Measurements from ENCODE around the gene SYPL1. TPM values are rescaled to one million over a fixed set of nuclear protein-coding genes. Genes with fewer than 3 reads are reported as not detected.
A peak's percentile ranks its signal among the peaks of the same experiment; 100 is the strongest.

The SYPL1 gene
- total RNA-seq, 2 donors from 2014 or later = 68.5 to 89.1 TPM

DNA sequence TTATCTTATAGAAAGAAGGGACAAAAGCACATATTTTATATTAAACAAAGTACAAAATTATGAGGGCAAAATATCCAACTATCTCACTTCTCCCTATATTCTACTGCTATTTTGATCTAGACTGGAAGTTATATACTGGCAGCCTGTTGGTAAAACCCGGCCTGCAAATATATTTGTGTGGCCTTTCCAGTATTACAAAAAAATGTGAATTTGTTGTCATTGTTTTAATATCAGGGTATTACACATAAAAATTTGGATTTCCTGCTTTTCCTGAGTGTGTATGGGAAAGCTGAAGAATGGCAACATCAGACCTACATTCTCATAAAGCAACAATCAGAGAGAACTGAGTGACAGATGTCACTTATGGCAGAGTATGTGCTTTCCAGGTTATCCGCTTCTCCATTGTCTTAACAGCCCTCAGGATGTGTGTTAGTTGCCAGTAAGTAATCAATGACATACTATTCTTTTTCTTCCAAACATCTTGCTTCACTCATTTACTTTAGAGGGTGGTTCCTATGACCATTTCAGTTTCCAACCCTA is 7.3 kb downstream of the SYPL1 start:
- no peak for DNase-seq (ENCODE audit: low spot score)
- H3K27ac ChIP-seq = no peak overlapping the region
- TF ChIP-seq, protein P1, sequence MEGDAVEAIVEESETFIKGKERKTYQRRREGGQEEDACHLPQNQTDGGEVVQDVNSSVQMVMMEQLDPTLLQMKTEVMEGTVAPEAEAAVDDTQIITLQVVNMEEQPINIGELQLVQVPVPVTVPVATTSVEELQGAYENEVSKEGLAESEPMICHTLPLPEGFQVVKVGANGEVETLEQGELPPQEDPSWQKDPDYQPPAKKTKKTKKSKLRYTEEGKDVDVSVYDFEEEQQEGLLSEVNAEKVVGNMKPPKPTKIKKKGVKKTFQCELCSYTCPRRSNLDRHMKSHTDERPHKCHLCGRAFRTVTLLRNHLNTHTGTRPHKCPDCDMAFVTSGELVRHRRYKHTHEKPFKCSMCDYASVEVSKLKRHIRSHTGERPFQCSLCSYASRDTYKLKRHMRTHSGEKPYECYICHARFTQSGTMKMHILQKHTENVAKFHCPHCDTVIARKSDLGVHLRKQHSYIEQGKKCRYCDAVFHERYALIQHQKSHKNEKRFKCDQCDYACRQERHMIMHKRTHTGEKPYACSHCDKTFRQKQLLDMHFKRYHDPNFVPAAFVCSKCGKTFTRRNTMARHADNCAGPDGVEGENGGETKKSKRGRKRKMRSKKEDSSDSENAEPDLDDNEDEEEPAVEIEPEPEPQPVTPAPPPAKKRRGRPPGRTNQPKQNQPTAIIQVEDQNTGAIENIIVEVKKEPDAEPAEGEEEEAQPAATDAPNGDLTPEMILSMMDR (IDR thresholded peaks at IDR 0.05) = no peak

DNA sequence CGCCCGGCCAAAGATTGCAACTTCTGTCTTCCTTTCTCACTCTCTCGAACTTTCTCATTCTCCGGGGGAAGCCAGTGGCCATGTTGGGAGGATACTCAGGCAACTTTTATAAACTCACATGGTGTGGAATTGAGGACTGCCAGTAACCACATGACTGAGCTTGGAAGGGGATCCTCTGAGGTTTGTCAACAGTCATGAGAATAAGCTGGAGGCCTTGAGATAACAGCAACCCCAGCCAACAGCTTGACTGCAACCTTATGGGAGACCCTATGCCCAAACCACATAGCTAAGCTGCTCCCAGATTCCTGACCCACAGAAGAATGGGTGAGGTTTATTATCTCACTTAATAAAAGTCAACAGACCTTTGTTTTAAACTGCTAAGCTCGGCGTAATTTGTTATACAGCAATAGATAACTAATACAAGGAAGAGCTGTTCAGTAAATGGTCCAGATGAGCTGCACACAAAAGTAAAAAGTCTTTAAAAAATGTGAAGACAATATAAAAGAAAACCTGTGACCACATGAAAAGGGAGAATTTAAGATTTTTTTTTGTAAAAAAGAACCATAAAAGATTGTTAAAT is 9.6 kb downstream of the SYPL1 start:
- H3K9me3 ChIP-seq = no peaks in the 10 kb centered on the region
- H3K27me3 ChIP-seq = no peaks in the 10 kb centered on the region
- no peak overlapping the region for H3K4me3 ChIP-seq
- peaks cover 0 to 48% of the 10 kb centered on the region in 2 donors for H3K4me1 ChIP-seq
- H3K27ac ChIP-seq = no peak overlapping the region
- TF ChIP-seq, protein P1 (IDR thresholded peaks at IDR 0.05) = no peak
- no peak for DNase-seq (ENCODE audit: low spot score)
- H3K36me3 ChIP-seq = no peaks in the 10 kb centered on the region

More for the DNA sequence above, 7.3 kb downstream of the SYPL1 start:
- Histone ChIP-seq H3K27me3 (no peaks in the 10 kb centered on the region), H3K4me3 (no peak overlapping the region), H3K4me1 (peaks cover 0 to 62% of the 10 kb centered on the region in 2 donors), H3K36me3 (no peaks in the 10 kb centered on the region), H3K9me3 (no peaks in the 10 kb centered on the region)

DNA sequence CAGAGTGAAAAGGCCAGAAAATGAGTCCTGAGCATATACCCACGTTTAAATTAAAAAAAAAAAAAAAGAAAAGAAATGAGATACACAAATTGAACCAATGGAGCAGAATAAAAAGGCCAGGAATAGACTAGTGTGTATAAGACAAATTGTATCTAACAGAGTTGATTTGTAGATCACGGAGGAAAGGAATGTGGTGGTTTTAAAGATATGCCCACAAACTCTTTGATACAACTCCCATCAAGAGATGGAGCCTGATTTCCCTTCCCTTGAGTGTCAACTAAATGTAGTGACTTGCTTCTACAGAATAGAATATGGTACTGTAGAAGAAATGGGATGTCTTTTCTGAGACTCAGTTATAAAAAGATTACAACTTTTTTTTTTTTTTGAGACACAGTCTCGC is 10.4 kb downstream of the SYPL1 start:
- H3K4me1 ChIP-seq = peaks cover 0 to 48% of the 10 kb centered on the region in 2 donors
- DNase-seq (ENCODE audit: low spot score) = no peak
- H3K36me3 ChIP-seq = peaks cover 7% of the 10 kb centered on the region
- H3K27ac ChIP-seq = no peak overlapping the region
- TF ChIP-seq, protein P1 (IDR thresholded peaks at IDR 0.05) = no peak
- no peaks in the 10 kb centered on the region for H3K27me3 ChIP-seq
- no peak overlapping the region for H3K4me3 ChIP-seq
- no peaks in the 10 kb centered on the region for H3K9me3 ChIP-seq

DNA sequence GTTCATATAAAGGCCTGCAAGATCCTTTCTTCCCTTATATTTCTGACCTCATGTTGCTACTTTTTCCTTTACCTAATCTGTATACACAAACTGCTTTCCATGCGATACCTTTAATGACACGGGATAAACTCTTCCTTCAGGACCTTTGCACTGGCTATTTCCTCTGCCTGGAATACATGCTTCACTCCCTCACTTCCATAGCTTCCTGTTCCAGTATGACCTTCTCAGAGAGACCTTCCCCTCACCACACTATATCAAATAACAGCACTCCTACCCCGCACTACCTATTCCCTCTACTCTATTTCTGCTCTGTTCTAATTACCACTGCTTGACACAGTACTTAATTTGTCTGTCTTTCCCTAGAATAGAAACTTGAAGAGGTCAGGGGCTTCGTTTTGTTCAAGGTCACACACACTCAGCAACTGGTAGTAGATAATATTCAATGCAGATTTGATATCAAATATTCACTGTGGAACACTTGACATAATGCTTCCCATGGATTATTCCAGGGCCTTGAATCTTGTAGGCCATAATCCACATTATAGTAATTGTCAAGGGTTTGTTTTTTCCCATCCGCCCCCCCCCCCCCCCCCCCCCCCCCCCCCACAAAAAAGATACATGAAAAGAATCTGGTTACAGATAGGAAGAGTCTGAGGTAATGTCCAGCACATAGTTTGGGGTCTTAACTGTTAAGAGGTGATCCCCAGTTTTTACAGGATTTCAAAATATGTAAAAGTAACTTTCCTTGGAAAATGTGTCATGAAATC is 11.1 kb downstream of the SYPL1 start:
- Histone ChIP-seq H3K4me1 (peaks cover 0 to 47% of the 10 kb centered on the region in 2 donors), H3K27me3 (no peaks in the 10 kb centered on the region), H3K36me3 (peaks cover 14% of the 10 kb centered on the region), H3K27ac (peak overlapping the region; percentile 17 to 59), H3K9me3 (no peaks in the 10 kb centered on the region), H3K4me3 (no peak overlapping the region)
- TF ChIP-seq, protein P1 (IDR thresholded peaks at IDR 0.05) = no peak
- DNase-seq (ENCODE audit: low spot score) = no peak

DNA sequence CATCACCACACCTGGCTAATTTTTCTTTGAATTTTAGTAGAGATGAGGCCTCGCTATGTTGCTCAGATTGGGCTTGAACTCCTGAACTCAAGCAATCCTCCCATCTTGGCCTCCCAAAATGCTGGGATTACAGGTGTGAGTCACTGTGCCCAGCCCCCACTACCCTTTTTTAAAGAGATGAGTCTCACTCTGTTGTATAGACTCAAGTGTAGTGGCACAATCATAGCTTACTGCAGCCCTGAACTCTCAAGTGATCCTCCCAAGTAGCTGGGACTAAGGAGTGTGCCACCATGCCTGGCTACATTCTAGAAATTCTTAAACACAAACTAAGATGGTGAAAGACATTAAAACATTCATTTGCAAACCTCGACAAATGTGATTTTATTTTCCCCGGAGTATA is 12.6 kb downstream of the SYPL1 start:
- H3K4me3 ChIP-seq = no peak overlapping the region
- peaks cover 15% of the 10 kb centered on the region for H3K36me3 ChIP-seq
- no peak for DNase-seq (ENCODE audit: low spot score)
- H3K27ac ChIP-seq = no peak overlapping the region
- peaks cover 0 to 33% of the 10 kb centered on the region in 2 donors for H3K4me1 ChIP-seq
- TF ChIP-seq, protein P1 (IDR thresholded peaks at IDR 0.05) = no peak
- H3K27me3 ChIP-seq = no peaks in the 10 kb centered on the region
- no peaks in the 10 kb centered on the region for H3K9me3 ChIP-seq

Measured in right atrium auricular region (tissue), 2 donors.